Stimulated activated naive CD8-positive, alpha-beta T cell treated with anti-CD3 and anti-CD28 coated beads, Interleukin-15, Interleukin-2, amounts not matched to agents 100 ng/mL and 50 ng/mL, for 24 hours (primary cell): ENCODE results near the gene TMEM164.
"Not testable (repeated sequence)": the region's sequence is repeated elsewhere in the genome, so short reads cannot be mapped to it uniquely, and the experiment has no call there.

Source experiments
- H3K27ac Mint-ChIP-seq: one replicate; pipeline ENCODE4 v1.8.0; 2021; ENCODE audit warnings: mild to moderate bottlenecking, mixed read lengths
- H3K27me3 Mint-ChIP-seq: one replicate; pipeline ENCODE4 v1.8.0; 2021; ENCODE audit warnings: mixed read lengths
- H3K36me3 Mint-ChIP-seq: one replicate; pipeline ENCODE4 v1.8.0; 2021; ENCODE audit warnings: low read depth, mixed read lengths
- H3K4me1 Mint-ChIP-seq: one replicate; pipeline ENCODE4 v1.8.0; 2021; ENCODE audit warnings: low read depth, mixed read lengths
- H3K4me3 Mint-ChIP-seq: one replicate; pipeline ENCODE4 v1.8.0; 2021; ENCODE audit warnings: mild to moderate bottlenecking, mixed read lengths
- H3K9me3 Mint-ChIP-seq: one replicate; pipeline ENCODE4 v1.8.0; 2021; ENCODE audit warnings: mixed read lengths

TMEM164 gene

DNA sequence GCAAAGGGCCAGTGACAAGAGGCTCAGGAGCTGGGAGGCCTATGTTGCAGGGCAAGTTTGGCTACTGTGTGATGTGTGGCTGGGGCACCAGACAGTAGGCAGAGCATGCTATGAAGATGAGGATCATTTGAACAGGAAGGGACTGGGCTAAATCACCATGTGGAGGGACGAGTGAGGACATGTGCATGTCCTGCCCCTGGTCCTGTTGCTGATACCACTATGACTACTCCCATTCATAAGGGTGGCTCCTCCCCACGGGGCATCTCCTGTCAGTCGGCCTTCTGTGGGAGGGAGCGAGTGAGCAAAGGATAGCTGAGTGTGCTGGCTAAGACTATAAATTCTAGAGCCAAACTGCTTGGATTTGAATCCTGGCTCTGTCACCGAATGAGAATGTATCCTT is 139.2 kb downstream of the TMEM164 start:
- no peaks in the 10 kb centered on the region for H3K27me3 Mint-ChIP-seq
- peaks cover 4% of the 10 kb centered on the region for H3K4me1 Mint-ChIP-seq
- no peak overlapping the region for H3K4me3 Mint-ChIP-seq
- H3K27ac Mint-ChIP-seq = no peak overlapping the region
- no peaks in the 10 kb centered on the region for H3K9me3 Mint-ChIP-seq
- H3K36me3 Mint-ChIP-seq = no peaks in the 10 kb centered on the region

DNA sequence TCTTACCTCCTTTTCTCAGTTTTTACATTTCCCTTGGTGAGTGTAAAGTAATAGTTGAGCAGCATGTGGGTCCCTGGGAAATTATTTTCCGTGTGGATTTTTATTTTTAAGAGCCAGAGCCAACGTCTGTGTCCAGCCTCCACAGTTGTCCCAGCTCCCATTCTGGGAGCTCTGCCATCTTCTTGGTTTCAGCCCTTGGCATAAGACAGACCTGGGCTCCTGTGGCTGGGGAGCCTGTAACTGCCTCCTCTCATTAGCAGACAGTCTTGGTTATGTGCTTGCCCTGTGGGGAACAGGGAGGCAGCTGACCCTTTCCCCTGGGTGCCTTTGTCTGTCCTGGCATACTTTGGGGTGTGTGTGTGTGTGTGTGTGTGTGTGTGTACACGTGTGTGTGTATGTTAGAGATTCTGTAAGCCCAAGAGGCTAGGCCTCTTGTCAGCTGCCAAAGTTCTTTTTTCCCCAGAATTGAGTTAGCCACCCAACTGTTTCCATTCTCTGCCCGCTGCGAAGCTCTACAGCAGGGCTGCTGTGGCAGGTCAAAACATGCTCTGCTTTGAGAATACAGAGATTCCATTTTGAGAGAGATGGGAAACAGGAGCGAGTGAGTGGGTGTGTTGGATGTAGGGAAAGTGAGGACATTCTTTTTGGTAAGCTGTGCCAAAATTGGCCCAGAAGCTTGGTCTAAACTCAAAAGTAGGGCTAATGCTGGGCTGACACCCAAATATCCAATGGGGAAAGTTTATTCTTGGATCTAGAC is 140.7 kb downstream of the TMEM164 start:
- no peaks in the 10 kb centered on the region for H3K27me3 Mint-ChIP-seq
- no peak overlapping the region for H3K4me3 Mint-ChIP-seq
- peaks cover 4% of the 10 kb centered on the region for H3K4me1 Mint-ChIP-seq
- H3K36me3 Mint-ChIP-seq = no peaks in the 10 kb centered on the region
- H3K9me3 Mint-ChIP-seq = no peaks in the 10 kb centered on the region
- no peak overlapping the region for H3K27ac Mint-ChIP-seq

DNA sequence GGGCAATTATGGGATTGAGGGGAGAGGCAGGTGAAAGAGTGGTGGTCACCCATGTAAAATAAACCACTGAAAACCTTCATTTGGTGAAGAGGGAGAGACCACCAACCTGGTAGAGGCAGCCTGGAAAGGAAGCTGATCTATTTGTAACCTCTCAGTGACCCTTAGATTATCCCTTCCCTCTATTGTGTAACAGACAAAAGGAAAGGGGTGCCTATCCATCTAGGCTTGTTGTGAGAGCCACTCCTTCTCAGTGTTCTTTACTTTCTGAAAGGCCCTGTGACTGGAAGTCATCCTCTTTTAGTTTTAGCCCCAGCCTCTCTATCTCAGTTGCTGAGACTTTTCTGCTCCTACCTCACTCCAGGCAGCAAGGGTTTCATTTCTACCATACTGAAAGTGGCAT is 142.4 kb downstream of the TMEM164 start:
- no peaks in the 10 kb centered on the region for H3K9me3 Mint-ChIP-seq
- H3K27ac Mint-ChIP-seq = no peak overlapping the region
- peaks cover 4% of the 10 kb centered on the region for H3K4me1 Mint-ChIP-seq
- H3K4me3 Mint-ChIP-seq = no peak overlapping the region
- peaks cover 5% of the 10 kb centered on the region for H3K36me3 Mint-ChIP-seq
- no peaks in the 10 kb centered on the region for H3K27me3 Mint-ChIP-seq

DNA sequence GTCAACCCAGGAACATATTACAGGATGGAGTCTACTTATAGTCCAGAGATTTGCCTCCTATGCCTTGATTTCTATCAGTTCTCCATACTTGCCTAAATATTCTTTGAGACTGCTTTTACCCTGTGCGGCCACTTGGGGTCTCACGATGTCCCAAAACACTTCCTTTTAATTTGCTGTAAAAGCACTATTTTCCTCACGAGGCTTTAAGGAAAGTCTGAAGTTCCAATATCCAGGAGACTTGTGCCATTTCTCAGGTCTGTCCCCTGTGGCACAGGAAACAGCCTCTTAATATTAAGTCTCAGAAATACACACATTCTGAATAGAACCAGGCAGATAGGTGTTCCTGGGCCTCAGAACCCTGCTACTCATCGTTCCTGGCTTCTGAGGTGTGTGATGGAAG is 142.9 kb downstream of the TMEM164 start:
- H3K27me3 Mint-ChIP-seq = no peaks in the 10 kb centered on the region
- H3K27ac Mint-ChIP-seq = no peak overlapping the region
- H3K36me3 Mint-ChIP-seq = peaks cover 5% of the 10 kb centered on the region

DNA sequence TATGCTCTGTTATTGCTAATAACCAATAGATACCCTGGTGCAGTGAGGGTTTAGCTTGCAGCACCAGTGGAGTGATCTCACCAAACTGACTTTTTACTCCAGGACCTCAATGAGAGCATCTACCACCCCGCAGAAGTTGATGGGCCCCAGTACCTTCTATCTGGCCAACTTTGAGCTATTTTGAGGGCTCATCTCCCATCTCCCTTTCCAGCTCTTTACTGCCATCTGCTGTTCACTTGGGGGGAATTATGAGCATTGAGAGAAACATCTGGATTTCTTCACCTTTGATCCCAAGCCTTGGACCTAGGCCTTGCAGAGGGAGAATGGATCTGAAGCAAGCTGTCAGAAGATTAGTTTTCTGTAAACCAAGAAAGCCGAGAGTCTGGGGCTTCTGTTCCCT is 143.6 kb downstream of the TMEM164 start:
- Mint-ChIP-seq H3K36me3 (peaks cover 5% of the 10 kb centered on the region), H3K4me1 (peaks cover 4% of the 10 kb centered on the region), H3K27me3 (no peaks in the 10 kb centered on the region), H3K27ac (no peak overlapping the region), H3K9me3 (no peaks in the 10 kb centered on the region), H3K4me3 (no peak overlapping the region)

More for the DNA sequence above, 142.9 kb downstream of the TMEM164 start:
- H3K9me3 Mint-ChIP-seq = no peaks in the 10 kb centered on the region
- H3K4me1 Mint-ChIP-seq = peaks cover 4% of the 10 kb centered on the region
- H3K4me3 Mint-ChIP-seq = no peak overlapping the region

DNA sequence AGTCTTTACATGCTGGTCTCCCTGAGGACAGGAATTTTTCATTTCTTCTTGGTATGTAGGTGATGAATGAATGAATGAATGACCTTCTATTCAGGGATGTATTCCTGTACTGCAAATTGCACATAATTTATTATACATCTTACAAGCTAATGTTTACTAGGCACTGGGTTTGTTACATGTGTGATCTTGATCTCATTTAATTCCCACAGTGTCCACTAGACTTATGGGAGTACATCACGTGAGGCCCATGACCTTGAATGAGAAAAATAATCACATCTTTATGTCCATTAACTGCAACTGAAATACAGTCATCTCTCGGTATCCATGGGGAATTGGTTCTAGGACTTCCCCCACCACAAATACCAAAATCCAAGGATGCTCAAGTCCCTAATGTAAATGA is 150.3 kb downstream of the TMEM164 start:
- peaks cover 5% of the 10 kb centered on the region for H3K36me3 Mint-ChIP-seq
- no peak overlapping the region for H3K4me3 Mint-ChIP-seq
- no peaks in the 10 kb centered on the region for H3K4me1 Mint-ChIP-seq
- H3K27ac Mint-ChIP-seq = no peak overlapping the region
- no peaks in the 10 kb centered on the region for H3K27me3 Mint-ChIP-seq
- H3K9me3 Mint-ChIP-seq = no peaks in the 10 kb centered on the region

DNA sequence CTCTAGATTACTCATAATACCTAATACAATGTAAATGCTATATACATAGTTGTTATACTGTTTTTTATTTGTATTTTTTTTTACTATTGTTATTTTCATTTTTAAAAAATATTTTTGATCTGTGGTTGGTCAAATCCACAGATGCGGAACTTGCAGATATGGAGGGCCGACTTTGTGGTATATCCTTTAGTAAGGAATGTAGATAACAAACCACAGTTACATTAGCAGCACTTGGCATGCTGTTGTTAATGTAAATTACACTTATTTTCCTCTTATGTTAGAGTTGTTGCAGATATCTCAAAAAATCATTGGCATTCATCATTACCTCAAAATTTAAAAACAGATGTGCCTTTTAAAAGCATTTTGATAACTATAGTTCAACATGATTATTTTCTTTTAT is 151.0 kb downstream of the TMEM164 start:
- no peaks in the 10 kb centered on the region for H3K27me3 Mint-ChIP-seq
- no peaks in the 10 kb centered on the region for H3K9me3 Mint-ChIP-seq
- H3K27ac Mint-ChIP-seq = no peak overlapping the region
- peaks cover 5% of the 10 kb centered on the region for H3K36me3 Mint-ChIP-seq
- H3K4me3 Mint-ChIP-seq = no peak overlapping the region
- H3K4me1 Mint-ChIP-seq = no peaks in the 10 kb centered on the region

DNA sequence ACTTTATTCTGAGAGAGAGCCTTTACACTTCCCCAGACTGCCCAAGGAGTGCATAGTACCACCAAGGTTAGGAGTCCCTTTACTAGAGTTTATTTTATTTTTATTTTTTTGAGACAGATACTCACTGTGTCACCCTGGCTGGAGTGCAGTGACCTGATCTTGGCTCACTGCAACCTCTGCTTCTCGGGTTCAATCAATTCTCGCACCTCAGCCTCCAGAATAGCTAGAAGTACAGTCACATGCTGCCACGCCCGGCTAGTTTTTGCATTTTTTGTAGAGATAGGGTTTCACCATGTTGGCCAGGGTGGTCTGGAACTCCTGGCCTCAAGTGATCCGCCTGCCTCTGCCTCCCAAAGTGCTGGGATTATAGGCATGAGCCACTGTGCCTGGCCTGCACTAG is 151.4 kb downstream of the TMEM164 start:
- H3K4me1 Mint-ChIP-seq, H3K9me3 Mint-ChIP-seq, H3K27ac Mint-ChIP-seq, H3K36me3 Mint-ChIP-seq, H3K27me3 Mint-ChIP-seq, H3K4me3 Mint-ChIP-seq: not testable (repeated sequence)

DNA sequence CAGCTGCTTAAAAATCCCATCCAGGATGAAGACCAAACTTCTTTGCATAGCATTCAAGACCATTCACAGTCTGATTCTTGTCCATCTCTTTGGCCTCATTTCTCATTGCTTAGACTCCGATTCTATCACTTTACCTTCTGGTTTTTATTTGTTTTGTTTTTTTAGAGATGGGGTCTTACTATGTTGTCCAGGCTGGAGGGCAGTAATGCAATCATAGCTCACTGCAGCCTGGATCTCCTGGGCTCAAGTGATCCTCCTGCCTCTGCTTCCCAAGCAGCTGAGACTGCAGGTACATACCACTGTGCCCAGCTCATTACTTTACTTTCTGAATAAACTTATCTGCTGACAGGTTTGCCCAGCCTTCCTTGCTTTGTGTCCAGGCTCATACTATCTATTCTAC is 152.8 kb downstream of the TMEM164 start:
- peaks cover 8% of the 10 kb centered on the region for H3K4me1 Mint-ChIP-seq
- H3K27ac Mint-ChIP-seq = no peak overlapping the region
- no peaks in the 10 kb centered on the region for H3K27me3 Mint-ChIP-seq
- H3K9me3 Mint-ChIP-seq = no peaks in the 10 kb centered on the region
- no peak overlapping the region for H3K4me3 Mint-ChIP-seq
- no peaks in the 10 kb centered on the region for H3K36me3 Mint-ChIP-seq

DNA sequence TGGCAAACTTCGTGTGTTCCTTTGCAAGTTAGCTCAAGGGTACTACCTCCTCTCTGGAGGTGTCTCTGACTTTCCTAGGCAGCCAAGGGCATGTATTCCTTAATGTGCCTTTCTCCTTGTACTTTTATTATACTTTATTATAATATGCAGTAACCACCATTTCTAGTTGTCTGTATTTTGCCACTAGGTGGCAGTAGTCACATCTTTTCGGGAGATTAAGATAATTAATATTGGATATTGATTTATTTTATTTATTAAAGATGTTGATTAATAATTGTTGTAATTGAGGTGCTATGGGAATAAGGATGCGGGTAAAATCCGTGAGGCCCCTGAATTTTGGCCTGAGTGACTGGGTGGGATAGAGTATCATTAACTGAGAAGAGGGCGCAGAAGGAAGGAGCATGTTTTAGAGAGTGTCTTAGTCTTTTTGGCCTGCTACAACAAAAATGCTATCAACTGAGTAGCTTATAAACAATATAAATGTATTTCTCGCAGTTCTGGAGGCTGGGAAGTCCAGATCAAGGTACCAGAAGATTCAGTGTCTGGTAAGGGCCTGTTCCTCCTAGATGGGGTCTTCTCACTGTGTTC is 153.3 kb downstream of the TMEM164 start:
- peaks cover 8% of the 10 kb centered on the region for H3K4me1 Mint-ChIP-seq
- no peak overlapping the region for H3K27ac Mint-ChIP-seq
- H3K36me3 Mint-ChIP-seq = no peaks in the 10 kb centered on the region
- no peak overlapping the region for H3K4me3 Mint-ChIP-seq
- no peaks in the 10 kb centered on the region for H3K27me3 Mint-ChIP-seq
- H3K9me3 Mint-ChIP-seq = no peaks in the 10 kb centered on the region

DNA sequence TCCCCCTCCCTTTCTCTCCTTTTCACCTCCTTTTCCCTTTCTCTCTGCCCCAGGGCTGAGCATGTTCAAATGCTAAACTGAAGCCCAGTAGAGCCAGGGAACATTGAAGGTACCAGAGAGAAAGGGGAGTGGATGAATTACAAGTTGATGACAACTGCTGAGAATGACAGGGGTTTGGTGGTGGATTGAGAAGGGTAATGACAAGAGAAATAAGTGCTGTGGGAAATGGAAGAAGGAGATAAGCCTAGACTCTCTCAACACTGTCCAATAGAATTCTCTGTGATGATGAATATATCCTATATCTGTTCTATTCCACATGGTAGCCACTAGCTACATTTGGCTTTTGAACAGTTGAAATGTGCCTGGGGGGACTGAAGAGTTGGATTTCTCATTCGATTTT is 154.5 kb downstream of the TMEM164 start:
- no peak overlapping the region for H3K4me3 Mint-ChIP-seq

DNA sequence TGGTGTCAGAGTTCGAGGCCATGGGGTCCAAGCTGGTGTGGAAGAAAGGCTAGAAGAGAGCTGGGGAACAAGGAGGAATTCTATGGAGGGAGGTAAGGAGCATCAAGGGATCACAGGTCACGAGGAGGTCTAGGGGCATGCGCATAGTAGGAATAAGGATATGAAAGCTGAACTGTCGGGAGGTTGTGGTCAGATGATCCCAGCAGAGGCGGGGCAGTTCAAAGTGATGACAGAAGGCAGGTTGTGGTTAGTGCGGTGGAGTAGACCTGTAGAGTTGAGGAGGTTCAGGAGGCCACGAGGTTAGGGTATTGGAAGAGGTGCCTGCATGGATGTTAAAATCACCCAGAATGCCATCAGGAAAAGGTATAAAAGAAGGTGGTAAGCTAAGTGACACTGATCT is 156.3 kb downstream of the TMEM164 start:
- Mint-ChIP-seq H3K4me1 (peaks cover 8% of the 10 kb centered on the region), H3K36me3 (no peaks in the 10 kb centered on the region), H3K27me3 (no peaks in the 10 kb centered on the region), H3K27ac (no peak overlapping the region), H3K9me3 (no peaks in the 10 kb centered on the region), H3K4me3 (no peak overlapping the region)

More for the DNA sequence above, 154.5 kb downstream of the TMEM164 start:
- Mint-ChIP-seq H3K27ac (no peak overlapping the region), H3K36me3 (no peaks in the 10 kb centered on the region), H3K9me3 (no peaks in the 10 kb centered on the region), H3K27me3 (no peaks in the 10 kb centered on the region), H3K4me1 (peaks cover 8% of the 10 kb centered on the region)

DNA sequence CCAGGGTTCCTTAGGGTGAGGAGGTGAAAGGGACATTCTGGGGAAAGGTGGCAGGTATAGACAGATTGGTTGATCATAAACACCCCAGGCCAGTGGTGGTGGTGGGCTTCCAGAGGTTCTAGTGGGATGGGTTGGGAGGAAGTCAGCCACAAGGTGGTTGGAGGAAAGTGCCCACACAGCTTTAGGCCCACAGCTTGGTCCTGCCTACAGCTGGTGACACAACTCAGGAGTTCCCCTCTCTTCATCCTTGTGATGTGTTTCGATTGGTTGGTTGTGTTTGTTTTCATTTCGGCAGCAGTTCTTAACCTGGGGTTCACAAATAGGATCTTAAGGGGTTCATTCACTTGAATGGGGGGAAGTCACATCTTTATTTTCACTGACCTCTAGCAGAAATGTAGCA is 157.0 kb downstream of the TMEM164 start:
- H3K4me3 Mint-ChIP-seq = no peak overlapping the region
- H3K4me1 Mint-ChIP-seq = peaks cover 8% of the 10 kb centered on the region
- no peaks in the 10 kb centered on the region for H3K9me3 Mint-ChIP-seq
- H3K27me3 Mint-ChIP-seq = no peaks in the 10 kb centered on the region
- no peaks in the 10 kb centered on the region for H3K36me3 Mint-ChIP-seq
- H3K27ac Mint-ChIP-seq = no peak overlapping the region

DNA sequence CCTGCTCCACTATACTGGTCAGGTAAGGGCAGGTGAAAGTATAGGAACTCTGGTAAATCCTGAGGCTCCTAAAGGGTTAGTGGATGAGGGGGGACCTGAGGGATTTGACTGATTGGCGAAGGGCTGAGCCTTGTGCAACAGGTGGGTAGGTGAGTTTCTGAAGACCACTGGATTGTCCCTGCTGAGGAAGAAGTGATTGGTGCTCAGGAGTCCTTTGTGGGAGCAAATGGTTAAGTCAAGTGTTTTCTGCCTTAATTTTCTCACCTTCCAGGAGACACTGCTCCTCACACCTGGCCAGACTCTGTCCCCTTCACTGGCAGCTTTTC is 158.4 kb downstream of the TMEM164 start:
- no peaks in the 10 kb centered on the region for H3K9me3 Mint-ChIP-seq
- no peaks in the 10 kb centered on the region for H3K36me3 Mint-ChIP-seq
- no peaks in the 10 kb centered on the region for H3K27me3 Mint-ChIP-seq
- no peak overlapping the region for H3K4me3 Mint-ChIP-seq
- H3K27ac Mint-ChIP-seq = no peak overlapping the region
- H3K4me1 Mint-ChIP-seq = peaks cover 8% of the 10 kb centered on the region

DNA sequence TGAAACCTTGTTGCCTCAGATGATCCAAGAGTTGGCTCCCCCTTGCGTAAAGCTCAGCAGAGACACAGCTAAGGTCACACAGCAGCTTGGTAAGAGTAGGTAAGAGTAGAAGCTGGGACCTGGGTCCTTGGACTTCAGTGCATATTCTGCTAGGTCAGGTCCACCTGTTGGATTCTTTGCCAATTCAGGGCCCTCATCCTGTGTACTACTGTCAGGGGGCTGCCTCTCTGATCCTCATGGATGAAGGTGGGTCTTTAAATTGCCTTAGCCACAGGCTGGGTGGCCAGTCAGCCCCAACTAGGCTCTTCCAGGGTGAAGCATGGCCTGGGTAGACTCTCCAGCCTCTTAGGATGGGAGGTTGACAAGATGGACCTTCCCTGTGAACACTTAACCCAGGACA is 159.2 kb downstream of the TMEM164 start:
- no peaks in the 10 kb centered on the region for H3K27me3 Mint-ChIP-seq
- no peaks in the 10 kb centered on the region for H3K36me3 Mint-ChIP-seq
- peaks cover 8% of the 10 kb centered on the region for H3K4me1 Mint-ChIP-seq
- H3K4me3 Mint-ChIP-seq = no peak overlapping the region
- H3K9me3 Mint-ChIP-seq = no peaks in the 10 kb centered on the region
- no peak overlapping the region for H3K27ac Mint-ChIP-seq

DNA sequence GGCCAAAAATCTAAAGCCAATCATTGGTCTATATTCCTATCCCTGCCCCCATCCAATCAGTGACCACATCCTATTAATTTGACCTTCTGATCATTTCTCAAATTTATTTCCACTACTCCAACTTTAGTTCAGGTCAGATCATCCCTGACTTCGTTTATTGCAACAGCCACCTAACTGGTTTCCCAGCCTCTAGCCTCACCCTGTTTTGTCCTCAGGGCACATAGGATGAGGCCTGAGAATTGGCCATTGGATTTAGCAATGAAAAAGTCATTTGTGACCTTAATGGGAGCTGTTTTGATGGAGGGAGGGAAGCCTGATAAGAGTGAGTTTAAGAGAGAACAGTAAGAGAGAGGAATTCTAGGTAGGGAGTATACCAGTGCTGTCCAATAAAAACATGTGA is 160.0 kb downstream of the TMEM164 start:
- no peaks in the 10 kb centered on the region for H3K27me3 Mint-ChIP-seq
- H3K4me3 Mint-ChIP-seq = no peak overlapping the region
- no peaks in the 10 kb centered on the region for H3K9me3 Mint-ChIP-seq

More for the DNA sequence above, 160.0 kb downstream of the TMEM164 start:
- Mint-ChIP-seq H3K4me1 (peaks cover 8% of the 10 kb centered on the region), H3K27ac (no peak overlapping the region), H3K36me3 (no peaks in the 10 kb centered on the region)
